CD4-positive, alpha-beta memory T cell (primary cell): ENCODE results near the gene CFAP410. TPM values are rescaled to one million over a fixed set of nuclear protein-coding genes. Genes with fewer than 3 reads are reported as not detected.

Source experiments
- CTCF ChIA-PET: fragments of 350-600 bp; sonication (Branson Sonifier 250); formaldehyde crosslinking; loops from one replicate; lab custom pipeline; 2021; ENCODE audit warnings: inconsistent platforms; ENCODE audit not compliant: partially characterized antibody; lab: Charles Lee
- POLR2A ChIA-PET: fragments of 350-600 bp; sonication (Branson Sonifier 250); formaldehyde crosslinking; loops from one replicate; lab custom pipeline; 2021; ENCODE audit not compliant: partially characterized antibody; lab: Charles Lee
- DNase-seq, 5 donors: peaks; one replicate each; pipeline versions ENCODE4 v3.0.0 to v3.0.0-alpha.2; 2020 to 2022; ENCODE audit warnings: mixed read lengths in 1 of 5
- H3K27ac ChIP-seq: one replicate; pipeline ENCODE4 v1.7.0; 2013; ENCODE audit warnings: low read depth, low read length
- H3K27me3 ChIP-seq: 2 replicates; pipeline ENCODE4 v1.7.0; 2013; ENCODE audit warnings: mild to moderate bottlenecking, low read length, moderate library complexity; ENCODE audit not compliant: insufficient read depth
- H3K36me3 ChIP-seq: 2 replicates; pipeline ENCODE4 v1.7.0; 2013; ENCODE audit warnings: mild to moderate bottlenecking, low read length, moderate library complexity; ENCODE audit not compliant: insufficient read depth
- H3K4me1 ChIP-seq: 2 replicates; pipeline ENCODE4 v1.7.0; 2013; ENCODE audit warnings: mild to moderate bottlenecking, low read length, moderate library complexity; ENCODE audit not compliant: insufficient read depth
- H3K4me3 ChIP-seq, 2 donors: one replicate each; pipeline ENCODE4 v1.7.0; 2013; ENCODE audit warnings: low read length in 2 of 2, mild to moderate bottlenecking in 1 of 2
- H3K9me3 ChIP-seq, 2 donors: one replicate each; pipeline ENCODE4 v1.7.0; 2013; ENCODE audit warnings: low read length in 2 of 2, control low read depth in 1 of 2; ENCODE audit not compliant: control insufficient read depth in 1 of 2
- H3K27ac Mint-ChIP-seq, 7 donors: one replicate each; pipeline ENCODE4 v1.8.0; 2020 to 2021; ENCODE audit warnings: mixed read lengths in 7 of 7, mild to moderate bottlenecking in 6 of 7, inconsistent platforms in 3 of 7, moderate library complexity in 3 of 7
- H3K27me3 Mint-ChIP-seq, 2 donors: one replicate each; pipeline ENCODE4 v1.8.0; 2020 to 2021; ENCODE audit warnings: mixed read lengths in 2 of 2
- H3K36me3 Mint-ChIP-seq, 2 donors: one replicate each; pipeline ENCODE4 v1.8.0; 2020 to 2021; ENCODE audit warnings: mixed read lengths in 2 of 2, inconsistent platforms in 1 of 2, mild to moderate bottlenecking in 1 of 2
- H3K4me1 Mint-ChIP-seq, 4 donors: one replicate each; pipeline ENCODE4 v1.8.0; 2020 to 2021; ENCODE audit warnings: mixed read lengths in 4 of 4, mild to moderate bottlenecking in 1 of 4
- H3K4me3 Mint-ChIP-seq, 8 donors: one replicate each; pipeline ENCODE4 v1.8.0; 2020 to 2021; ENCODE audit warnings: mixed read lengths in 8 of 8, mild to moderate bottlenecking in 7 of 8, moderate library complexity in 6 of 8, inconsistent platforms in 3 of 8
- H3K9me3 Mint-ChIP-seq, 8 donors: one replicate each; pipeline ENCODE4 v1.8.0; 2020 to 2021; ENCODE audit warnings: mixed read lengths in 8 of 8, mild to moderate bottlenecking in 5 of 8, inconsistent platforms in 3 of 8, moderate library complexity in 1 of 8
- intact Hi-C: fragments of 100-400 bp; cut with micrococcal nuclease; formaldehyde crosslinking; loops from one replicate; pipeline ENCODE4 v1.15.1; 2023
- polyA plus RNA-seq, 2 donors: library from polyadenylated mRNA; unstranded; fragments of 300-500 nt; fragmentation: Illumina TruSeq; gene quantifications; one replicate each; pipeline ENCODE4 v1.2.3, GENCODE V29; 2021
- total RNA-seq, 2 experiments: library from RNA; stranded (reverse); gene quantifications; one replicate each; pipeline ENCODE4 v1.2.3, GENCODE V29; 2021

CFAP410 gene
- total and polyA plus RNA-seq, 4 experiments from 2014 or later, result 20.1 to 55.2 (median 42.0) TPM

DNA sequence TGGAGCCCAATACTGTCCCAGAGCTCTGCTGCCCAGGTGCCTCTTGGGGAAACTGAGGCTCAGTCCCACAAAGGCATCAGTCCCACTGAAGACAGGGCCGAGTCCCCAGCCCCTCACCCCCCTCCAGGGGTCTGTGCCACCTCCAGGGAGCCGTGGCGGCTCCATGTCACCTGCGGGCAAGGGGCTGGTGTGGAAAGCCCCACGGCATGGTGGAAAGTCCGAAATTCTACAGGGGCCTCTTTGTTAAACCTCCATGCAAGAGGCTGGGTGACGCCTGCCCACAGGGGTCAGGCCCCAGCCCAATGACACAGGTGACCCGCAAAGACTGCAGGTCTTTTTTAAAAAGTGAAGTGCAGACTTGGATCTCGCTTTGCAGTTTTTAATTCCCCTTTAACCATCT, 56.8 kb downstream of the CFAP410 start:
- H3K4me1 Mint-ChIP-seq, result peaks cover 0 to 3% (median 0%) of the 10 kb centered on the region in 4 donors
- Histone ChIP-seq H3K27ac (no peak overlapping the region), H3K4me3 (no peak overlapping the region), H3K27me3 (no peaks in the 10 kb centered on the region), H3K9me3 (no peaks in the 10 kb centered on the region), H3K4me1 (no peaks in the 10 kb centered on the region), H3K36me3 (no peaks in the 10 kb centered on the region)
- H3K4me3 Mint-ChIP-seq, result no peak overlapping the region
- CTCF ChIA-PET, result no interaction called here
- H3K27ac Mint-ChIP-seq, result no peak overlapping the region
- DNase-seq, result no peak
- H3K9me3 Mint-ChIP-seq, result no peaks in the 10 kb centered on the region
- H3K27me3 Mint-ChIP-seq, result no peaks in the 10 kb centered on the region
- H3K36me3 Mint-ChIP-seq, result no peaks in the 10 kb centered on the region
- POLR2A ChIA-PET, result no interaction called here
- intact Hi-C loops, result no loop called here

- intact Hi-C loops, result no loop called here
- ChIA-PET CTCF (no interaction called here), POLR2A (no interaction called here)
- H3K4me3 ChIP-seq, result no peak overlapping the region
- no peaks in the 10 kb centered on the region for H3K36me3 ChIP-seq
- no peaks in the 10 kb centered on the region for H3K9me3 ChIP-seq
- H3K27me3 ChIP-seq, result no peaks in the 10 kb centered on the region
- Mint-ChIP-seq H3K27ac (no peak overlapping the region), H3K36me3 (no peaks in the 10 kb centered on the region), H3K27me3 (no peaks in the 10 kb centered on the region), H3K4me3 (no peak overlapping the region), H3K4me1 (peaks cover 0 to 3% (median 0%) of the 10 kb centered on the region in 4 donors), H3K9me3 (no peaks in the 10 kb centered on the region)
- no peak for DNase-seq
- H3K4me1 ChIP-seq, result no peaks in the 10 kb centered on the region
- H3K27ac ChIP-seq, result no peak overlapping the region
Observed at GRCh38 chr21:44281801-44282200, 57.4 kb downstream of the CFAP410 start.

DNA sequence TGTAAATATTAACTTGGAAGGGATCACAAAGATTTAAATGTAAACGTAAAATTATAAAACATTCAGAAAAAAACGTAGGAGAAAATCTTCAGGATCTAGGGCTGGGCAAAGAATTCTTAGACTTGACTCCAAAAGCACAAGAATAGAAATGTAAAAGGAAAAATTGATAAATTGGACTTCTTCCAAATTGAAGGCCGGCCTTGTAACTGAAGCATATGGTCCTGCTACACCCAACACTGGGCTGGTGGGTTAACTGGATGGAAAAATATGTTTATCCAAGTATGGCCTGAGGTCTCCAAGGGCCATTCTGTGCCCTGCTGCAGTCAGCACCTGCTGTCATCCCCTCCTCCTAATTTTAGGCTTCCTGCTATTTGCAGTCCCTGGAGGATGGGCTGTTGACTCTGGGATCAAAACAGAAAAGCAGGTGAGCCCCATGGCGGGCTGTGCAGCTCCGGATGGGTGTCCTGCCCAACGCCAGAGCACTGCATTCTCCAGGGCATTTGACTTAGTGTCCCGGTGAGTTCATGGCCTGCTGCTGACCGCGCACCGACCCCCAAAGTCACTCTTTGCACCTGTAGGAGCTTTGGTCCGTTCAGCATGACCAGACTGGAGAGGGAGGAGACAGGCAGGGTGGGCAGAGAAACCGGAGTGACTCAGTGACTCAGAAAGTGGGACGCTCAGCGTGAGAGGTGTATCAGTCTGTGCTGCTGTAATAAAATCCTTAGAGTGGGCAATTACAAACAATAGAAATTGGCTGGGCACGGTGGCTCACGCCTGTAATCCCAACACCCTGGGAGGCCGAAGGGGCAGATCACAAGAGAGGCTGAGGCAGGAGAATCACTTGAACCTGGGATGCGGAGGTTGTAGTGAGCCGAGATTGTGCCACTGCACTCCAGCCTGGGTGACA, 59.6 kb downstream of the CFAP410 start:
- no peak for DNase-seq
- Histone ChIP-seq H3K9me3 (no peaks in the 10 kb centered on the region), H3K36me3 (no peaks in the 10 kb centered on the region), H3K4me3 (no peak overlapping the region), H3K4me1 (no peaks in the 10 kb centered on the region), H3K27me3 (no peaks in the 10 kb centered on the region), H3K27ac (no peak overlapping the region)
- Mint-ChIP-seq H3K36me3 (no peaks in the 10 kb centered on the region), H3K4me3 (no peak overlapping the region), H3K27me3 (no peaks in the 10 kb centered on the region), H3K4me1 (peaks cover 0 to 3% (median 0%) of the 10 kb centered on the region in 4 donors), H3K27ac (no peak overlapping the region), H3K9me3 (no peaks in the 10 kb centered on the region)
- POLR2A ChIA-PET, result no interaction called here
- CTCF ChIA-PET, result interaction anchor here (1.7 kb wide), 1 partner anchor 18 kb away, joined by 3 read pairs; no protein-coding TSS in a partner anchor
- intact Hi-C loops, result no loop called here

Other genes starting within 250 kb of the CFAP410 start
- 10 to 100 TPM; 27.2 to 28.2 TPM for gene PWP2, start 232.0 kb downstream of the CFAP410 start, total RNA-seq
- 10 to 100 TPM in 1 of 2 donors, under 1 TPM in 1; 0.35 to 13.9 TPM for gene PWP2, start 232.0 kb downstream of the CFAP410 start, polyA plus RNA-seq
- gene GATD3, start 205.7 kb downstream of the CFAP410 start, total RNA-seq, result 10 to 100 TPM; 55.6 to 56.6 TPM
- gene GATD3, start 205.7 kb downstream of the CFAP410 start, polyA plus RNA-seq, result 10 to 100 TPM; 10.9 to 48.9 TPM
- gene ICOSLG, start 98.4 kb downstream of the CFAP410 start, total RNA-seq, result 1 to 10 TPM; 4.2 to 4.9 TPM
- 1 to 10 TPM; 1.0 to 4.1 TPM for gene ICOSLG, start 98.4 kb downstream of the CFAP410 start, polyA plus RNA-seq
- not detected for gene DNMT3L, start 77.5 kb downstream of the CFAP410 start, total RNA-seq
- gene DNMT3L, start 77.5 kb downstream of the CFAP410 start, polyA plus RNA-seq, result not detected
- gene AIRE, start 53.5 kb downstream of the CFAP410 start, total RNA-seq, result not detected
- gene AIRE, start 53.5 kb downstream of the CFAP410 start, polyA plus RNA-seq, result 1 to 10 TPM in 1 of 2 donors, under 1 TPM in 1; 0.32 to 2.3 TPM
- gene PFKL, start 39.3 kb downstream of the CFAP410 start, total RNA-seq, result 100 to 1,000 TPM; 143 to 145 TPM
- gene PFKL, start 39.3 kb downstream of the CFAP410 start, polyA plus RNA-seq, result 100 to 1,000 TPM; 132 to 134 TPM
- 1 to 10 TPM; 1.3 to 1.7 TPM for gene TRPM2, start 14.2 kb upstream of the CFAP410 start, total RNA-seq
- gene TRPM2, start 14.2 kb upstream of the CFAP410 start, polyA plus RNA-seq, result under 1 TPM in 1 of 2 donors, not detected in 1; 0.37 TPM
- 1 to 10 TPM; 1.4 to 1.5 TPM for gene LRRC3, start 116.1 kb upstream of the CFAP410 start, total RNA-seq
- gene LRRC3, start 116.1 kb upstream of the CFAP410 start, polyA plus RNA-seq, result under 1 TPM; 0.11 to 0.61 TPM
- gene KRTAP10-1, start 200.8 kb upstream of the CFAP410 start, total RNA-seq, result not detected
- gene KRTAP10-1, start 200.8 kb upstream of the CFAP410 start, polyA plus RNA-seq, result not detected
- not detected for gene KRTAP10-2, start 212.1 kb upstream of the CFAP410 start, total RNA-seq
- gene KRTAP10-2, start 212.1 kb upstream of the CFAP410 start, polyA plus RNA-seq, result not detected
- not detected for gene KRTAP10-3, start 219.4 kb upstream of the CFAP410 start, total RNA-seq
- not detected for gene KRTAP10-3, start 219.4 kb upstream of the CFAP410 start, polyA plus RNA-seq
- gene KRTAP10-4, start 234.3 kb upstream of the CFAP410 start, total RNA-seq, result not detected
- not detected for gene KRTAP10-4, start 234.3 kb upstream of the CFAP410 start, polyA plus RNA-seq
- gene KRTAP10-5, start 241.2 kb upstream of the CFAP410 start, total RNA-seq, result not detected
- not detected for gene KRTAP10-5, start 241.2 kb upstream of the CFAP410 start, polyA plus RNA-seq